ENCODE measurements around the gene LGALS1. TPM values are rescaled to one million over a fixed set of nuclear protein-coding genes. Genes with fewer than 3 reads are reported as not detected.

Gene LGALS1
- total and polyA plus RNA-seq, 9 of the 15 experiments (the other 6 are each of a cell fraction or from before 2014, with no cell fraction given): 160 to 800 (median 330) TPM

DNA sequence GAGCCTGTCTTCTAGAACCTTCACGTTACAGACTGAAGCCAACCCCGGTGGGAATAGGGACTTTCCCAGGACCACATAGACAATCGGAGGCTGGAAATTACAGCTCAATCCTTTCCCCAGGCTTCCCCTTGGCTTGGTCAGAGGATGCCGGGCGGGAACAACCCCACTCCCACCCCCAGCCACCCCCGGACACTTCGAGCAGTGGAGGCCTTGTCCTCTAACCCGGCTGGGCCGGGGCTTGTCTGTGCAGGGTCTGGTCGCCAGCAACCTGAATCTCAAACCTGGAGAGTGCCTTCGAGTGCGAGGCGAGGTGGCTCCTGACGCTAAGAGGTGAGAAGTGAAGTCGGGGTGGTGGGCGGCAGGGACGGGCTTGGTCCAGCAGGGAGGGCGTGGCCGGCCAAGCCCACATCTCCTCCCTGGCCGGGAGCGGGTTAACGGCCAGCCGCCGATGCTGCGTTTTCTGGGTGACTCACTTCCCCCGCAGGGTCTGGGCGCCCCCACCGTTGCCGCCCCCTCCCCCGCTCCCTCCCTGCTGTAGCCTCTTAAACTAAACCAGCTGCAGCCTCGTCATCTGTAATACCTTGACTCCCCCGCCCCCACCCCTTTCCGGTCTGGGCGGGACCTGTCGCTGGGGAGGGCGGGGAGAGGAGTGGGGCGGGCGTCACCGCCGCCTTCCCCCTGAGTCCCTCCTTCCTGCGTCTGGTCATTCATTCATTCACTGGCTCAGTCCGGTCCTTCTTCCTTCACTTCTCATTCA is 1.5 kb downstream of the LGALS1 start (continued):
- TF ChIP-seq, protein P1, sequence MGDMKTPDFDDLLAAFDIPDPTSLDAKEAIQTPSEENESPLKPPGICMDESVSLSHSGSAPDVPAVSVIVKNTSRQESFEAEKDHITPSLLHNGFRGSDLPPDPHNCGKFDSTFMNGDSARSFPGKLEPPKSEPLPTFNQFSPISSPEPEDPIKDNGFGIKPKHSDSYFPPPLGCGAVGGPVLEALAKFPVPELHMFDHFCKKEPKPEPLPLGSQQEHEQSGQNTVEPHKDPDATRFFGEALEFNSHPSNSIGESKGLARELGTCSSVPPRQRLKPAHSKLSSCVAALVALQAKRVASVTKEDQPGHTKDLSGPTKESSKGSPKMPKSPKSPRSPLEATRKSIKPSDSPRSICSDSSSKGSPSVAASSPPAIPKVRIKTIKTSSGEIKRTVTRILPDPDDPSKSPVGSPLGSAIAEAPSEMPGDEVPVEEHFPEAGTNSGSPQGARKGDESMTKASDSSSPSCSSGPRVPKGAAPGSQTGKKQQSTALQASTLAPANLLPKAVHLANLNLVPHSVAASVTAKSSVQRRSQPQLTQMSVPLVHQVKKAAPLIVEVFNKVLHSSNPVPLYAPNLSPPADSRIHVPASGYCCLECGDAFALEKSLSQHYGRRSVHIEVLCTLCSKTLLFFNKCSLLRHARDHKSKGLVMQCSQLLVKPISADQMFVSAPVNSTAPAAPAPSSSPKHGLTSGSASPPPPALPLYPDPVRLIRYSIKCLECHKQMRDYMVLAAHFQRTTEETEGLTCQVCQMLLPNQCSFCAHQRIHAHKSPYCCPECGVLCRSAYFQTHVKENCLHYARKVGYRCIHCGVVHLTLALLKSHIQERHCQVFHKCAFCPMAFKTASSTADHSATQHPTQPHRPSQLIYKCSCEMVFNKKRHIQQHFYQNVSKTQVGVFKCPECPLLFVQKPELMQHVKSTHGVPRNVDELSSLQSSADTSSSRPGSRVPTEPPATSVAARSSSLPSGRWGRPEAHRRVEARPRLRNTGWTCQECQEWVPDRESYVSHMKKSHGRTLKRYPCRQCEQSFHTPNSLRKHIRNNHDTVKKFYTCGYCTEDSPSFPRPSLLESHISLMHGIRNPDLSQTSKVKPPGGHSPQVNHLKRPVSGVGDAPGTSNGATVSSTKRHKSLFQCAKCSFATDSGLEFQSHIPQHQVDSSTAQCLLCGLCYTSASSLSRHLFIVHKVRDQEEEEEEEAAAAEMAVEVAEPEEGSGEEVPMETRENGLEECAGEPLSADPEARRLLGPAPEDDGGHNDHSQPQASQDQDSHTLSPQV (IDR thresholded peaks at IDR 0.05): peak; percentile 4; the same call in 1 of the 2 replicates
- TF ChIP-seq HDAC1 (IDR thresholded peaks at IDR 0.05) (0 out of 4 replicates have a peak, but pooled peaks of 1 of the 2 experiments have one; percentile 53), ATF7 (IDR thresholded peaks at IDR 0.05) (peak; percentile 42; the same call in 1 of the 2 replicates), RCOR1 (IDR thresholded peaks at IDR 0.05; ENCODE audit: borderline replicate concordance in 1 of 2, low read depth in 2 of 2, low read length in 2 of 2) (peak in 1 of 2 experiments; percentile 64; a peak in 1 of 4 replicates), KLF16 (IDR thresholded peaks at IDR 0.05) (peak; percentile 30; the same call in 1 of the 2 replicates), SMAD2 (IDR thresholded peaks at IDR 0.05; ENCODE audit: low read depth, low read length) (no peak), XRCC5 (IDR thresholded peaks at IDR 0.05; ENCODE audit: low read depth, low read length) (no peak), EP300 (IDR thresholded peaks at IDR 0.05; ENCODE audit: low read length) (peak; percentile 62; the same call in 1 of the 2 replicates), KDM1A (IDR thresholded peaks at IDR 0.05) (peak in 1 of 2 experiments; percentile 52; a peak in 1 of 4 replicates)
- TF ChIP-seq, protein P2, sequence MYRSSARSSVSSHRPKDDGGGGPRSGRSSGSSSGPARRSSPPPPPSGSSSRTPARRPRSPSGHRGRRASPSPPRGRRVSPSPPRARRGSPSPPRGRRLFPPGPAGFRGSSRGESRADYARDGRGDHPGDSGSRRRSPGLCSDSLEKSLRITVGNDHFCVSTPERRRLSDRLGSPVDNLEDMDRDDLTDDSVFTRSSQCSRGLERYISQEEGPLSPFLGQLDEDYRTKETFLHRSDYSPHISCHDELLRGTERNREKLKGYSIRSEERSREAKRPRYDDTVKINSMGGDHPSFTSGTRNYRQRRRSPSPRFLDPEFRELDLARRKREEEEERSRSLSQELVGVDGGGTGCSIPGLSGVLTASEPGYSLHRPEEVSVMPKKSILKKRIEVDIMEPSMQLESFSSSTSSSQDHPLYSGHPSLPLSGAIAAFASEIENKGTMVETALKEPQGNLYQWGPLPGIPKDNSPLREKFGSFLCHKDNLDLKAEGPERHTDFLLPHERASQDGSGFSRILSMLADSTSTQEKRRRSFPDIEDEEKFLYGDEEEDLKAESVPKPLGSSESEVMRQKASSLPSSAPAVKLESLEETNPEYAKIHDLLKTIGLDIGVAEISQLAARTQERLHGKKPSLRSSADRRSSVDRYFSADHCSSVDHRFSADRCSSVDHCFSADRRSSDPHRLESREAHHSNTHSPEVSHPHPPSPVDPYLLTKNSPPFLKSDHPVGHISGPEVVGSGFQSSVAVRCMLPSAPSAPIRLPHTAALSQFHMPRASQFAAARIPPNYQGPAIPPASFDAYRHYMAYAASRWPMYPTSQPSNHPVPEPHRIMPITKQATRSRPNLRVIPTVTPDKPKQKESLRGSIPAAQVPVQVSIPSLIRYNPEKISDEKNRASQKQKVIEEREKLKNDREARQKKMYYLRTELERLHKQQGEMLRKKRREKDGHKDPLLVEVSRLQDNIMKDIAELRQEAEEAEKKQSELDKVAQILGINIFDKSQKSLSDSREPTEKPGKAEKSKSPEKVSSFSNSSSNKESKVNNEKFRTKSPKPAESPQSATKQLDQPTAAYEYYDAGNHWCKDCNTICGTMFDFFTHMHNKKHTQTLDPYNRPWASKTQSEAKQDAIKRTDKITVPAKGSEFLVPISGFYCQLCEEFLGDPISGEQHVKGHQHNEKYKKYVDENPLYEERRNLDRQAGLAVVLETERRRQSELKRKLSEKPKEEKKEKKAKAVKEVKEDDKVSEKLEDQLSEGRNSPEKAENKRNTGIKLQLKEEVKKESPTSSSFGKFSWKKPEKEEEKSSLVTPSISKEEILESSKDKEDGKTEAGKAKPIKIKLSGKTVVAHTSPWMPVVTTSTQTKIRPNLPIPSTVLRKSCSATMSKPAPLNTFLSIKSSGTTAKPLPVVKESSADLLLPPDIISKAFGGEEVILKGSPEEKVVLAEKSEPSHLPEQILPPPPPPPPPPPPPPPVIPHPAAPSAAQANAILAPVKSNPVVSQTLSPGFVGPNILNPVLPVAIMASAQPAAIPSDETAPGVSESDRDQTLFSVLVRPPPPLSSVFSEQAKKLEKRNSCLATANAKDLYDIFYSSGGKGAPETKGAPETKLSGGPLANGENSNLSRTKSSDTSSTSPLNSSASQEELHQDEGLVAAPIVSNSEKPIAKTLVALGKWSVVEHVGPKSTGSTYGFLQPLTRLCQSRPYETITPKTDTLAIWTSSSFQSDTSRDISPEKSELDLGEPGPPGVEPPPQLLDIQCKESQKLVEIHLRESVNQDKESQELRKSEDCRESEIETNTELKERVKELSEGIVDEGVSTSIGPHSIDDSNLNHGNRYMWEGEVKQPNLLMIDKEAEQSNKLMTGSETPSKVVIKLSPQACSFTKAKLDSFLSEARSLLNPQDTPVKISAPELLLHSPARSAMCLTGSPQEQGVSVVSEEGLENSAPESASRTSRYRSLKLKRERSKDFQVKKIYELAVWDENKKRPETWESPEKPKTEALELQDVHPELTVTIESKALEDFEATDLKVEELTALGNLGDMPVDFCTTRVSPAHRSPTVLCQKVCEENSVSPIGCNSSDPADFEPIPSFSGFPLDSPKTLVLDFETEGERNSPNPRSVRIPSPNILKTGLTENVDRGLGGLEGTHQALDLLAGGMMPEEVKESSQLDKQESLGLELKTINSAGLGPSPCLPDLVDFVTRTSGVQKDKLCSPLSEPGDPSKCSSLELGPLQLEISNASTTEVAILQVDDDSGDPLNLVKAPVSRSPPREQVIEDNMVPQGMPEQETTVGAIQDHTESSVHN (IDR thresholded peaks at IDR 0.05; ENCODE audit: borderline replicate concordance in 1 of 2, low read depth in 1 of 2): peak in 1 of 2 experiments; percentile 65; a peak in 1 of 4 replicates
- TF ChIP-seq, protein P3, sequence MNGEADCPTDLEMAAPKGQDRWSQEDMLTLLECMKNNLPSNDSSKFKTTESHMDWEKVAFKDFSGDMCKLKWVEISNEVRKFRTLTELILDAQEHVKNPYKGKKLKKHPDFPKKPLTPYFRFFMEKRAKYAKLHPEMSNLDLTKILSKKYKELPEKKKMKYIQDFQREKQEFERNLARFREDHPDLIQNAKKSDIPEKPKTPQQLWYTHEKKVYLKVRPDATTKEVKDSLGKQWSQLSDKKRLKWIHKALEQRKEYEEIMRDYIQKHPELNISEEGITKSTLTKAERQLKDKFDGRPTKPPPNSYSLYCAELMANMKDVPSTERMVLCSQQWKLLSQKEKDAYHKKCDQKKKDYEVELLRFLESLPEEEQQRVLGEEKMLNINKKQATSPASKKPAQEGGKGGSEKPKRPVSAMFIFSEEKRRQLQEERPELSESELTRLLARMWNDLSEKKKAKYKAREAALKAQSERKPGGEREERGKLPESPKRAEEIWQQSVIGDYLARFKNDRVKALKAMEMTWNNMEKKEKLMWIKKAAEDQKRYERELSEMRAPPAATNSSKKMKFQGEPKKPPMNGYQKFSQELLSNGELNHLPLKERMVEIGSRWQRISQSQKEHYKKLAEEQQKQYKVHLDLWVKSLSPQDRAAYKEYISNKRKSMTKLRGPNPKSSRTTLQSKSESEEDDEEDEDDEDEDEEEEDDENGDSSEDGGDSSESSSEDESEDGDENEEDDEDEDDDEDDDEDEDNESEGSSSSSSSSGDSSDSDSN (IDR thresholded peaks at IDR 0.05; ENCODE audit: borderline replicate concordance in 1 of 2, low read depth in 2 of 2, low read length in 2 of 2): 0 out of 4 replicates have a peak, but pooled peaks of 1 of the 2 experiments have one; percentile 17

All from K562 (cell line).